Karpas-422 (cell line): ENCODE data around the gene SEC63. TPM values are rescaled to one million over a fixed set of nuclear protein-coding genes. Genes with fewer than 3 reads are reported as not detected.
"Not testable (repeated sequence)": the region's sequence is repeated elsewhere in the genome, so short reads cannot be mapped to it uniquely, and the experiment has no call there.

Experiments used
- DNase-seq: peaks from one replicate; pipeline ENCODE4 v3.0.0-alpha.2; 2015
- H2AFZ ChIP-seq: fragments of 200-600 bp; sonication (generic); 2 replicates; pipeline ENCODE4 v1.6.1; 2014; ENCODE audit warnings: antibody characterized with exemption, low read length, mixed read lengths
- H3K27ac ChIP-seq: fragments of 200-600 bp; sonication (generic); 2 replicates; pipeline ENCODE4 v1.5.1; 2014; ENCODE audit warnings: mild to moderate bottlenecking, low read length, moderate library complexity
- H3K27me3 ChIP-seq: fragments of 200-600 bp; sonication (generic); 2 replicates; pipeline ENCODE4 v1.6.1; 2014; ENCODE audit warnings: low read length, mixed read lengths
- H3K36me3 ChIP-seq: fragments of 200-600 bp; sonication (generic); 2 replicates; pipeline ENCODE4 v1.6.1; 2014; ENCODE audit warnings: low read length, mixed read lengths; ENCODE audit not compliant: insufficient read depth
- H3K4me1 ChIP-seq: fragments of 200-600 bp; sonication (generic); 2 replicates; pipeline ENCODE4 v1.6.1; 2014; ENCODE audit warnings: mild to moderate bottlenecking, low read length, mixed read lengths
- H3K4me2 ChIP-seq: fragments of 200-600 bp; sonication (generic); 2 replicates; pipeline ENCODE4 v1.6.1; 2014; ENCODE audit warnings: low read length, low read depth, mild to moderate bottlenecking; ENCODE audit not compliant: poor library complexity, severe bottlenecking
- H3K4me3 ChIP-seq: fragments of 200-600 bp; sonication (generic); 2 replicates; pipeline ENCODE4 v1.5.1; 2014; ENCODE audit warnings: mild to moderate bottlenecking, antibody characterized with exemption, low read length, mixed read lengths
- H3K79me2 ChIP-seq: fragments of 200-600 bp; sonication (generic); 2 replicates; pipeline ENCODE4 v1.6.1; 2014; ENCODE audit warnings: mild to moderate bottlenecking, low read length, mixed read lengths
- H3K9ac ChIP-seq: fragments of 200-600 bp; sonication (generic); 2 replicates; pipeline ENCODE4 v1.6.0; 2014; ENCODE audit warnings: low read length
- H3K9me2 ChIP-seq: fragments of 200-600 bp; sonication (generic), shearing (Covaris generic); replicated peaks from 2 replicates; pipeline ENCODE4 v1.6.0; 2014; ENCODE audit warnings: mild to moderate bottlenecking, low read length, moderate library complexity; ENCODE audit not compliant: insufficient read depth
- H3K9me3 ChIP-seq: fragments of 300-700, 200-600 bp; sonication (generic); 2 replicates; pipeline ENCODE4 v1.6.1; 2014; ENCODE audit warnings: low read length, mixed read lengths
- H4K20me1 ChIP-seq: fragments of 200-600 bp; sonication (generic); 2 replicates; pipeline ENCODE4 v1.6.1; 2014; ENCODE audit warnings: mild to moderate bottlenecking, antibody characterized with exemption, low read length, low read depth; ENCODE audit not compliant: insufficient read depth
- total RNA-seq: library from RNA; depleted of rRNA; stranded (reverse); fragments of >200 nt; shearing (Covaris generic); gene quantifications from 2 replicates; pipeline ENCODE4 v1.2.3, GENCODE V29; 2014; ENCODE audit warnings: low replicate concordance

SEC63 gene
- total RNA-seq, 1 experiment from 2014 or later, result 46.0 TPM

DNA sequence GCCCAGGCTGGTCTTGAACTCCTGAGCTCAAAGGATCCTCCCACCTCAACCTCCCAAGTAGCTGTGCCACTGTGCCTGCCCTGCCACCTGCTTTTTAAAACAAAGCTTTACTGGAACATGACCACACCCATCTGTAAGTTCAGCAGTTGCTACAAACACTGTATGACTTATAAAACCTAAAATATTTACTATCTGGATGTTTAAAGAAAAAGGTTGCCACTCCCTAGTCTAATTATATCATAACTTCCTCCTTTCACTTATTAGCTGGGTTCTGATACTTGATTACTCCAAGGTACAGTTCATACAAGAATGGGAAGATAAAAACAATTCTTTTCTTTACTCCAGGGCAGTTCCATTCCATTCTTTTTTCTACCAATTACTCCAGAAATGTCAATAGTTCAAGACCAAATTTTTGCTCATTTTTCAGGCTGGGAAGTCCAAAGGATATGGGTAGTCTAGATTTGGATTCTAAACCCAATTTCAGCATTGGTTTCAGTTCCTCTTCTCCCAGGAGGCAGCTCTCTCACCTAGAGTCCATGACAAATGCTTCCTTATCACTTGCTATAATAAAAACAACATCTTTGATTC is 63.1 kb downstream of the SEC63 start:
- Histone ChIP-seq H2AFZ (no peak overlapping the region), H3K36me3 (peaks cover 54% of the 10 kb centered on the region), H3K9me3 (no peaks in the 10 kb centered on the region), H3K4me2 (no peak overlapping the region), H3K9me2 (no peaks in the 10 kb centered on the region), H3K9ac (no peak overlapping the region), H3K27ac (no peak overlapping the region), H3K79me2 (peaks cover 13% of the 10 kb centered on the region; the same call in 1 of the 2 replicates), H3K4me3 (no peak overlapping the region), H3K27me3 (no peaks in the 10 kb centered on the region), H3K4me1 (peaks cover 14% of the 10 kb centered on the region), H4K20me1 (no peaks in the 10 kb centered on the region)
- DNase-seq, result peak; percentile 52

DNA sequence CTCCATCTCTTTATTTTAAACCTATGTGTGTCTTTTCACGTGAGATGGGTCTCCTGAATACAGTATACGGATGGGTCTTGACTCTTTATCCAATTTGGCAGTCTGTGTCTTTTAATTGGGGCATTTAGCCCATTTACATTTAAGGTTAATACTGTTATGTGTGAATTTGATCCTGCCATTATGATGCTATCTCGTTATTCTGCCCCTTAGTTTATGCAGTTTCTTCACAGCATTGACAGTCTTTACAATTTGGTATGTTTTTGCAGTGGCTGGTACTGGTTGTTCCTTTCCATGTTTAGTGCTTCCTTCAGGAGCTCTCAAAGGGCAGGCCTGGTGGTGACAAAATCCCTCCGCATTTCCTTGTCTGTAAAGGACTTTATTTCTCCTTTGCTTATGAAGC is 67.6 kb downstream of the SEC63 start:
- H4K20me1 ChIP-seq, H3K27ac ChIP-seq, H3K4me1 ChIP-seq, DNase-seq, H3K79me2 ChIP-seq, H3K4me2 ChIP-seq, H2AFZ ChIP-seq, H3K4me3 ChIP-seq, H3K27me3 ChIP-seq, H3K9me3 ChIP-seq, H3K9me2 ChIP-seq, H3K9ac ChIP-seq: not testable (repeated sequence)
- H3K36me3 ChIP-seq, result peaks cover 44% of the 10 kb centered on the region

- H2AFZ ChIP-seq, H3K9me2 ChIP-seq, H3K27ac ChIP-seq, H3K9me3 ChIP-seq, H3K9ac ChIP-seq, DNase-seq, H3K4me2 ChIP-seq, H3K27me3 ChIP-seq, H3K4me3 ChIP-seq, H4K20me1 ChIP-seq: not testable (repeated sequence)
- Histone ChIP-seq H3K4me1 (peaks cover 14% of the 10 kb centered on the region), H3K79me2 (peaks cover 17% of the 10 kb centered on the region), H3K36me3 (peaks cover 19% of the 10 kb centered on the region)
Measured at GRCh38 chr6:107885950-107886349, 72.1 kb downstream of the SEC63 start.

GRCh38 chr6:107879941-107880340 is 78.1 kb downstream of the SEC63 start:
- H3K36me3 ChIP-seq, result peaks cover 28% of the 10 kb centered on the region
- H3K27ac ChIP-seq, result no peak overlapping the region
- H3K4me3 ChIP-seq, result no peak overlapping the region
- H4K20me1 ChIP-seq, result no peaks in the 10 kb centered on the region
- DNase-seq, result no peak
- peaks cover 17% of the 10 kb centered on the region for H3K79me2 ChIP-seq
- no peak overlapping the region for H3K4me2 ChIP-seq
- H3K9me3 ChIP-seq, result no peaks in the 10 kb centered on the region
- peaks cover 21% of the 10 kb centered on the region for H3K4me1 ChIP-seq
- no peak overlapping the region for H3K9ac ChIP-seq
- no peak overlapping the region for H2AFZ ChIP-seq
- no peaks in the 10 kb centered on the region for H3K27me3 ChIP-seq
- H3K9me2 ChIP-seq, result no peaks in the 10 kb centered on the region

DNA sequence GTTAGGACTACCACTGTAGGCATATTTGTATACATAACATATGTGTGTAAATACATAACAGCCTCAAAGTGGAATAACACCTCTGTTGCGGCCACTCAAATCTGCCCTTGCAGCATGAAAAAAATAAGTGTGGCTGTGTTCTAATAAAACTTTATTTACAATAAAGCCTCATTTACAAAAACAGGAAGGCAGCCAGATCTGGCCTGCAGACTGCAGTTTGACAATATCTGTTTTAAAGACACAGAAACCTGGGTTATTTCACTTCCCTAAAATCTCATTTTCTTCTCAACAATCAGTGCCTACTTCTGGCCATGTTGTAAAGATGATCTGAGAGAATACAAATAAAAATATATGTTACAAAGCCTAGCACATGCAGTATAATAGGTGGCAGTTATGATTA is 80.0 kb downstream of the SEC63 start:
- no peak overlapping the region for H3K4me2 ChIP-seq
- no peaks in the 10 kb centered on the region for H3K9me2 ChIP-seq
- peak; percentile 69 for DNase-seq
- H4K20me1 ChIP-seq, result no peaks in the 10 kb centered on the region
- no peak overlapping the region for H2AFZ ChIP-seq
- no peaks in the 10 kb centered on the region for H3K27me3 ChIP-seq
- no peak overlapping the region for H3K9ac ChIP-seq
- peaks cover 25% of the 10 kb centered on the region for H3K36me3 ChIP-seq
- H3K9me3 ChIP-seq, result no peaks in the 10 kb centered on the region
- H3K4me3 ChIP-seq, result no peak overlapping the region
- H3K27ac ChIP-seq, result no peak overlapping the region
- peaks cover 8% of the 10 kb centered on the region for H3K4me1 ChIP-seq
- peaks cover 5% of the 10 kb centered on the region; the same call in 1 of the 2 replicates for H3K79me2 ChIP-seq

GRCh38 chr6:107871976-107872375 is 86.0 kb downstream of the SEC63 start:
- Histone ChIP-seq H3K4me2 (no peak overlapping the region), H4K20me1 (no peaks in the 10 kb centered on the region), H3K79me2 (0 out of 2 replicates have a peak, but pooled peaks cover 3% of the 10 kb centered on the region), H3K4me3 (no peak overlapping the region), H3K27ac (no peak overlapping the region), H3K4me1 (peaks cover 2% of the 10 kb centered on the region; the same call in 1 of the 2 replicates), H3K9ac (no peak overlapping the region), H3K9me3 (no peaks in the 10 kb centered on the region), H3K27me3 (no peaks in the 10 kb centered on the region), H2AFZ (no peak overlapping the region), H3K9me2 (no peaks in the 10 kb centered on the region), H3K36me3 (peaks cover 28% of the 10 kb centered on the region; the same call in 1 of the 2 replicates)
- no peak for DNase-seq

DNA sequence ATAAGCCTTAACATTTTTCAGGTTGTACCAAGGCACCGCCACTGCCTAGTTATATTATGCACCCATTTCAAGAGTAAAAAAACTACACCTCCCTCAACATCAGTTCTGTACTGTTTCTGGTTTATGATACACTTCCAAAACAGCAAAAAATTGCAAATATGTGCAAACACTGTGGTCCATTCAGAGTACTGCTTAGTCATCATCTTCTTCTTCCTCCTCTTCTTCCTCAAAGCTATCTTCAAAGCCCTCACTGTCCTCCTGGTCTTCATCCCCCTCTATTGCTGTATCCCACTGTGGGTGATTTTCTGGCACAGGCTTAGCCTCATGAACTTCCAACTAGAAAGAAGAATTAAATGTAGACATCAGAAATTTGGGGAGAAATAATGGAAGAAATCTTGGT is 86.5 kb downstream of the SEC63 start:
- H4K20me1 ChIP-seq, H3K9me2 ChIP-seq, H3K4me2 ChIP-seq, H3K9me3 ChIP-seq, H3K27ac ChIP-seq, H3K4me3 ChIP-seq, H3K4me1 ChIP-seq, H3K79me2 ChIP-seq, H3K27me3 ChIP-seq, DNase-seq, H3K9ac ChIP-seq, H2AFZ ChIP-seq: not testable (repeated sequence)
- H3K36me3 ChIP-seq, result peaks cover 26% of the 10 kb centered on the region; the same call in 1 of the 2 replicates

- Histone ChIP-seq H3K4me3 (no peak overlapping the region), H3K4me1 (peaks cover 2% of the 10 kb centered on the region; the same call in 1 of the 2 replicates), H3K9me2 (no peaks in the 10 kb centered on the region), H3K27ac (no peak overlapping the region), H3K79me2 (0 out of 2 replicates have a peak, but pooled peaks cover 3% of the 10 kb centered on the region), H4K20me1 (no peaks in the 10 kb centered on the region), H3K4me2 (no peak overlapping the region), H3K9ac (no peak overlapping the region), H2AFZ (no peak overlapping the region), H3K36me3 (peaks cover 25% of the 10 kb centered on the region; the same call in 1 of the 2 replicates), H3K27me3 (no peaks in the 10 kb centered on the region), H3K9me3 (no peaks in the 10 kb centered on the region)
- DNase-seq, result no peak
Measured at GRCh38 chr6:107871016-107871415, 87.0 kb downstream of the SEC63 start.
